Sigmoid colon (tissue), 4 donors: ENCODE data around the gene PTGES2.

Source experiments
- EP300 ChIP-seq, 4 donors: sonication (generic); formaldehyde crosslinking; IDR thresholded peaks; one replicate each; pipeline ENCODE4 v1.6.1; 2017; ENCODE audit warnings: antibody characterized with exemption in 4 of 4
- POLR2A ChIP-seq, 2 donors: fragments of 450-650 bp; IDR thresholded peaks; one replicate each; pipeline ENCODE4 v1.6.1; 2016; ENCODE audit warnings: antibody characterized with exemption in 2 of 2, mild to moderate bottlenecking in 2 of 2, moderate library complexity in 2 of 2
- POLR2AphosphoS5 ChIP-seq, 4 donors: sonication (generic); formaldehyde crosslinking; IDR thresholded peaks; one replicate each; pipeline ENCODE4 v1.6.1; 2017; ENCODE audit warnings: antibody characterized with exemption in 4 of 4
- TF ChIP-seq, protein P1 (sequence below), 4 experiments: fragments of 450-650 bp in 3 of 4; fragments of 200-600 bp in 1 of 4; IDR thresholded peaks; one replicate each; pipeline ENCODE4 v1.5.1; 2016 to 2019; ENCODE audit warnings: antibody characterized with exemption in 4 of 4, mild to moderate bottlenecking in 3 of 4, moderate library complexity in 2 of 4

- TF ChIP-seq, protein P1, sequence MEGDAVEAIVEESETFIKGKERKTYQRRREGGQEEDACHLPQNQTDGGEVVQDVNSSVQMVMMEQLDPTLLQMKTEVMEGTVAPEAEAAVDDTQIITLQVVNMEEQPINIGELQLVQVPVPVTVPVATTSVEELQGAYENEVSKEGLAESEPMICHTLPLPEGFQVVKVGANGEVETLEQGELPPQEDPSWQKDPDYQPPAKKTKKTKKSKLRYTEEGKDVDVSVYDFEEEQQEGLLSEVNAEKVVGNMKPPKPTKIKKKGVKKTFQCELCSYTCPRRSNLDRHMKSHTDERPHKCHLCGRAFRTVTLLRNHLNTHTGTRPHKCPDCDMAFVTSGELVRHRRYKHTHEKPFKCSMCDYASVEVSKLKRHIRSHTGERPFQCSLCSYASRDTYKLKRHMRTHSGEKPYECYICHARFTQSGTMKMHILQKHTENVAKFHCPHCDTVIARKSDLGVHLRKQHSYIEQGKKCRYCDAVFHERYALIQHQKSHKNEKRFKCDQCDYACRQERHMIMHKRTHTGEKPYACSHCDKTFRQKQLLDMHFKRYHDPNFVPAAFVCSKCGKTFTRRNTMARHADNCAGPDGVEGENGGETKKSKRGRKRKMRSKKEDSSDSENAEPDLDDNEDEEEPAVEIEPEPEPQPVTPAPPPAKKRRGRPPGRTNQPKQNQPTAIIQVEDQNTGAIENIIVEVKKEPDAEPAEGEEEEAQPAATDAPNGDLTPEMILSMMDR (IDR thresholded peaks at IDR 0.05), result no peak
- no peak for TF ChIP-seq EP300 (IDR thresholded peaks at IDR 0.05)
- TF ChIP-seq POLR2AphosphoS5 (IDR thresholded peaks at IDR 0.05), result no peak
- no peak for TF ChIP-seq POLR2A (IDR thresholded peaks at IDR 0.05)
Measured at GRCh38 chr9:128160603-128160987, 33.1 kb upstream of the PTGES2 start.
